HL-60 (cell line): ENCODE data around the gene PBRM1.

Experiments used
- CTCF ChIP-seq: IDR thresholded peaks from one replicate; pipeline ENCODE4 v1.5.1; 2011; ENCODE audit warnings: low read length, control low read depth, inconsistent platforms; ENCODE audit not compliant: insufficient read depth
- POLR2AphosphoS5 ChIP-seq: IDR thresholded peaks from 2 replicates; pipeline ENCODE4 v1.6.1; 2012; ENCODE audit warnings: low read depth
- REST ChIP-seq: IDR thresholded peaks from 2 replicates; pipeline ENCODE4 v1.6.1; 2012; ENCODE audit warnings: low read depth; ENCODE audit not compliant: insufficient replicate concordance
- SPI1 ChIP-seq: IDR thresholded peaks from 2 replicates; pipeline ENCODE4 v1.6.1; 2012; ENCODE audit warnings: low read depth, mild to moderate bottlenecking, borderline replicate concordance

GRCh38 chr3:52697632-52697965 is 11.9 kb upstream of the PBRM1 start:
- TF ChIP-seq CTCF, result no peak
- TF ChIP-seq REST, result no peak
- no peak for TF ChIP-seq POLR2AphosphoS5
- no peak for TF ChIP-seq SPI1
